Lower leg skin (tissue), 3 donors: ENCODE data around the gene RIMBP3B.
"Not testable (repeated sequence)": the region's sequence is repeated elsewhere in the genome, so short reads cannot be mapped to it uniquely, and the experiment has no call there.

Experiments
- CTCF ChIP-seq, 3 donors: fragments of 450-650 bp; IDR thresholded peaks; one replicate each; pipeline ENCODE4 v1.5.1; 2016; ENCODE audit warnings: antibody characterized with exemption in 3 of 3, mild to moderate bottlenecking in 3 of 3, moderate library complexity in 2 of 3
- POLR2A ChIP-seq, 2 donors: fragments of 450-650 bp; IDR thresholded peaks; one replicate each; pipeline ENCODE4 v1.6.1; 2016 to 2017; ENCODE audit warnings: antibody characterized with exemption in 2 of 2, mild to moderate bottlenecking in 1 of 2, moderate library complexity in 1 of 2

GRCh38 chr22:21365337-21365736, 18.2 kb upstream of the RIMBP3B start:
- TF ChIP-seq POLR2A, CTCF (IDR thresholded peaks at IDR 0.05): not testable (repeated sequence)
